HEK293 (cell line): ENCODE data around the gene SLC39A3.

Experiments
- CTCF ChIP-seq: fragments of 450-650 bp; formaldehyde crosslinking; IDR thresholded peaks from 2 replicates; pipeline ENCODE4 v1.5.1; 2016; ENCODE audit warnings: missing biosample characterization, missing genetic modification characterization
- ZNF214 ChIP-seq: fragments of 450-650 bp; formaldehyde crosslinking; IDR thresholded peaks from 2 replicates; pipeline ENCODE4 v1.5.1; 2017; ENCODE audit warnings: missing biosample characterization, mild to moderate bottlenecking, missing genetic modification characterization, borderline replicate concordance
- TF ChIP-seq, protein P1 (sequence below): fragments of 450-650 bp; formaldehyde crosslinking; IDR thresholded peaks from 2 replicates; pipeline ENCODE4 v1.5.1; 2016; ENCODE audit warnings: missing biosample characterization, missing genetic modification characterization
- TF ChIP-seq, protein P2 (sequence below): sonication (generic); formaldehyde crosslinking; IDR thresholded peaks from 2 replicates; pipeline ENCODE4 v1.8.1; 2022; ENCODE audit warnings: mild to moderate bottlenecking, moderate library complexity, missing genetic modification reagents
- TF ChIP-seq, protein P3 (sequence below): fragments of 450-650 bp; formaldehyde crosslinking; IDR thresholded peaks from 2 replicates; pipeline ENCODE4 v1.5.1; 2016; ENCODE audit warnings: missing biosample characterization, missing genetic modification characterization

DNA sequence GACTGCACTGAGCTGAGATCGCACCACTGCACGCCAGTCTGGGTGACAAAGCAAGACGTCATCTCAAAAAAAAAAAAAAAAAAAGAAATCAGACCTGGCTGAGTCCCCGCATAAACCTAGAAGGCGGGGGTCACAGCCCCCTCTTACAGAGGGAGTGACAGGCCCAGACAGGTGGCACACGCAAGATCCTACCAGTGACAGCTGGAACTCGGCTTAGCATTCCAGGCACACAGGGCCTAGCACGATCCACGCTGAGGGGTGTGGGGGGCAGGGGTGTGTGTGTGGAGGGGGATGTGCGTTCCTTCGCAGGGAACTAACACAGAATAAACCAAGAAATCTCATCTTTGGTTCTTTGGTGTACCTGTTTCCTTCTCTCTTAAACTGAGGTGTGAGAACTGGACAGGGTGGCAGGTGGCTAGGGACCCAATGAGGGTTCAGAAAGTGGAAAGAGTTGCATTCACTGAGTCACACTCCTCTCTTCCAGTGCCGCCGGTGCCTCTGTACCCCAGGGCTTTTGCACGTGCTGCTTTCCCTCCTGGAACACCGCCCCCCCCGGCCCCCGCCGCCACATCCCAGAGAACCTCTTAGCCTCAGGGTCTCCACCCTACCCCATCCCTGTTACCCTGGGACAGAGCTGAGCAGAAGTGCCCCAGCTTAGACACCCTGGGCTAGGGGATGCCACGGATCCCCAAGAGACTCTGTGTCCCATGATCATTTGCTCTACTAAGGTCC, 38.3 kb upstream of the SLC39A3 start:
- TF ChIP-seq ZNF214 (tag by site-specific recombination) = no peak
- TF ChIP-seq, protein P1, sequence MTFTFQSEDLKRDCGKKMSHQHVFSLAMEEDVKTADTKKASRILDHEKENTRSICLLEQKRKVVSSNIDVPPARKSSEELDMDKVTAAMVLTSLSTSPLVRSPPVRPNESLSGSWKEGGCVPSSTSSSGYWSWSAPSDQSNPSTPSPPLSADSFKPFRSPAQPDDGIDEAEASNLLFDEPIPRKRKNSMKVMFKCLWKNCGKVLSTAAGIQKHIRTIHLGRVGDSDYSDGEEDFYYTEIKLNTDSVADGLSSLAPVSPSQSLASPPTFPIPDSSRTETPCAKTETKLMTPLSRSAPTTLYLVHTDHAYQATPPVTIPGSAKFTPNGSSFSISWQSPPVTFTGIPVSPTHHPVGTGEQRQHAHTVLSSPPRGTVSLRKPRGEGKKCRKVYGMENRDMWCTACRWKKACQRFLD = no peak
- TF ChIP-seq, protein P2, sequence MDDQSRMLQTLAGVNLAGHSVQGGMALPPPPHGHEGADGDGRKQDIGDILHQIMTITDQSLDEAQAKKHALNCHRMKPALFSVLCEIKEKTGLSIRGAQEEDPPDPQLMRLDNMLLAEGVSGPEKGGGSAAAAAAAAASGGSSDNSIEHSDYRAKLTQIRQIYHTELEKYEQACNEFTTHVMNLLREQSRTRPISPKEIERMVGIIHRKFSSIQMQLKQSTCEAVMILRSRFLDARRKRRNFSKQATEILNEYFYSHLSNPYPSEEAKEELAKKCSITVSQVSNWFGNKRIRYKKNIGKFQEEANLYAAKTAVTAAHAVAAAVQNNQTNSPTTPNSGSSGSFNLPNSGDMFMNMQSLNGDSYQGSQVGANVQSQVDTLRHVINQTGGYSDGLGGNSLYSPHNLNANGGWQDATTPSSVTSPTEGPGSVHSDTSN = no peak
- TF ChIP-seq CTCF (tag by site-specific recombination) = no peak
- TF ChIP-seq, protein P3, sequence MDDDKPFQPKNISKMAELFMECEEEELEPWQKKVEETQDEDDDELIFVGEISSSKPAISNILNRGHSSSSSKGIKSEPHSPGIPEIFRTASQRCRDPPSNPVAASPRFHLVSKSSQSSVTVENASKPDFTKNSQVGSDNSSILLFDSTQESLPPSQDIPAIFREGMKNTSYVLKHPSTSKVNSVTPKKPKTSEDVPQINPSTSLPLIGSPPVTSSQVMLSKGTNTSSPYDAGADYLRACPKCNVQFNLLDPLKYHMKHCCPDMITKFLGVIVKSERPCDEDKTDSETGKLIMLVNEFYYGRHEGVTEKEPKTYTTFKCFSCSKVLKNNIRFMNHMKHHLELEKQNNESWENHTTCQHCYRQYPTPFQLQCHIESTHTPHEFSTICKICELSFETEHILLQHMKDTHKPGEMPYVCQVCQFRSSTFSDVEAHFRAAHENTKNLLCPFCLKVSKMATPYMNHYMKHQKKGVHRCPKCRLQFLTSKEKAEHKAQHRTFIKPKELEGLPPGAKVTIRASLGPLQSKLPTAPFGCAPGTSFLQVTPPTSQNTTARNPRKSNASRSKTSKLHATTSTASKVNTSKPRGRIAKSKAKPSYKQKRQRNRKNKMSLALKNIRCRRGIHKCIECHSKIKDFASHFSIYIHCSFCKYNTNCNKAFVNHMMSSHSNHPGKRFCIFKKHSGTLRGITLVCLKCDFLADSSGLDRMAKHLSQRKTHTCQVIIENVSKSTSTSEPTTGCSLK (tag by site-specific recombination) = no peak
